Ectodermal cell (in vitro differentiated cells): ENCODE measurements around the gene TXNDC17.
"Not testable (repeated sequence)": the region's sequence is repeated elsewhere in the genome, so short reads cannot be mapped to it uniquely, and the experiment has no call there.

Experiments
- H3K27ac ChIP-seq: 2 replicates; pipeline ENCODE4 v1.7.0; 2013; ENCODE audit warnings: mild to moderate bottlenecking, low read depth, low read length; ENCODE audit not compliant: insufficient read depth, poor library complexity, severe bottlenecking
- H3K27me3 ChIP-seq: 2 replicates; pipeline ENCODE4 v1.7.0; 2013; ENCODE audit warnings: mild to moderate bottlenecking, low read length; ENCODE audit not compliant: insufficient read depth, control insufficient read depth, poor library complexity, severe bottlenecking
- H3K36me3 ChIP-seq: one replicate; pipeline ENCODE4 v1.7.0; 2013; ENCODE audit warnings: low read length; ENCODE audit not compliant: control insufficient read depth, insufficient read depth
- H3K4me1 ChIP-seq: one replicate; pipeline ENCODE4 v1.7.0; 2013; ENCODE audit warnings: low read length; ENCODE audit not compliant: control insufficient read depth, insufficient read depth
- H3K4me3 ChIP-seq: 2 replicates; pipeline ENCODE4 v1.7.0; 2013; ENCODE audit warnings: low read depth, low read length, control low read depth; ENCODE audit not compliant: insufficient read depth
- H3K9me3 ChIP-seq: 2 replicates; pipeline ENCODE4 v1.7.0; 2013; ENCODE audit warnings: mild to moderate bottlenecking, low read length, moderate library complexity; ENCODE audit not compliant: control insufficient read depth
- WGBS, 2 experiments: methylation state at CpG; one replicate each; pipeline ENCODE4 v1.1.7; 2013; ENCODE audit warnings: missing lambda C conversion rate in 2 of 2; 5-methylcytosine and 5-hydroxymethylcytosine counted together

Gene TXNDC17

DNA sequence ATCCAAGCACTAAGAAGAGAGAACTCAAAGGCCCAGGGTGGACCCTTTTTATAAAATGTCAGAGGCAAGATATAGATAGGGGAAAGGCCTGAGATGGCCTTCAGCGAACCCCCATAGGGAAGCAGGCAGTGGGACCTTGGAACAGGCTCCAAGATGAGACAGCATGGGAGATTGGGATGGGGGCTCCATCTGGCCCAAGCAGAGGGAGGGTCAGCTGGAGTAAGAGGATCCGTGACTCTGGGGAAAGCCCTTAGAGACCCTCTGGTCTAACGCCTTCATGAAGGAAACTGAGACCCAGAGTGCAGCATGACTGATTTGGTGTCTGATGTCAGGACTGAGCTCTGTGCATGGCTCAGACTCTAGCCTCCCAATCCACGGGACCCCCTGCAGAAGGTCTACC, 41.5 kb downstream of the TXNDC17 start:
- 93 to 96% methylated on average over 4 of the region's 4 CpGs for WGBS, 2 experiments
- Histone ChIP-seq H3K4me3 (no peak overlapping the region), H3K4me1 (peaks cover 6% of the 10 kb centered on the region), H3K27ac (no peak overlapping the region), H3K27me3 (no peaks in the 10 kb centered on the region), H3K9me3 (no peaks in the 10 kb centered on the region), H3K36me3 (no peaks in the 10 kb centered on the region)

DNA sequence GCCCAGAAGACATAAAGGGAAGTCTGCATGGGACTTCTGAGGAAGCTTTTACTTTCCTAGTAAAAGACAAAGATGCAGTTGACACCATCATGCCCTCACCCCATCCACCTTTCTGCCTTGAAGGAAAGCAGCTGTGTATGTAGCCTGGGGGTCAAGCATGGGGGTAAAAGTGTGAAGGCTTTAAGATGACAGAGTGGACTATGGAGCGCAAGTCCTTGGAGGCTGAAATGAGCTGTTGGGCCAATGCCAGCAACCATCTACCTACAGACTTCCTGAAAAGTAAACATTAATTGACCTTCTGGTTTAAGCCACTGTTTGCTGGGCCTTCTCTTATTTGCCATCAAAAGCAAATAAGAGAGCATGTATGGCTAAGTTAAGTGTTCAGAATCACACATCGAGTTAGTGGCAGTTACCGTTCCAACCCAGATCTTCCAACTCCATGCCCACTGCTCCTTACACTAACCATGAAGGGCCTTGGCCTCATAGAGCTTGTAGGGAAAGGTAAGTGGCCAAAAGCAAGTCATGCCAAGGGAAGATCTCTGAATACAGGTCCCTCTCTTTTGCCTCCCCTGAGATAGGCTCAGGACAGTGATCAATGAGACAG, 42.3 kb downstream of the TXNDC17 start:
- peaks cover 6% of the 10 kb centered on the region for H3K4me1 ChIP-seq
- no peak overlapping the region for H3K27ac ChIP-seq
- H3K27me3 ChIP-seq = no peaks in the 10 kb centered on the region
- H3K4me3 ChIP-seq = no peak overlapping the region
- 97 to 98% methylated on average over 3 of the region's 3 CpGs for WGBS, 2 experiments
- no peaks in the 10 kb centered on the region for H3K9me3 ChIP-seq
- H3K36me3 ChIP-seq = no peaks in the 10 kb centered on the region

DNA sequence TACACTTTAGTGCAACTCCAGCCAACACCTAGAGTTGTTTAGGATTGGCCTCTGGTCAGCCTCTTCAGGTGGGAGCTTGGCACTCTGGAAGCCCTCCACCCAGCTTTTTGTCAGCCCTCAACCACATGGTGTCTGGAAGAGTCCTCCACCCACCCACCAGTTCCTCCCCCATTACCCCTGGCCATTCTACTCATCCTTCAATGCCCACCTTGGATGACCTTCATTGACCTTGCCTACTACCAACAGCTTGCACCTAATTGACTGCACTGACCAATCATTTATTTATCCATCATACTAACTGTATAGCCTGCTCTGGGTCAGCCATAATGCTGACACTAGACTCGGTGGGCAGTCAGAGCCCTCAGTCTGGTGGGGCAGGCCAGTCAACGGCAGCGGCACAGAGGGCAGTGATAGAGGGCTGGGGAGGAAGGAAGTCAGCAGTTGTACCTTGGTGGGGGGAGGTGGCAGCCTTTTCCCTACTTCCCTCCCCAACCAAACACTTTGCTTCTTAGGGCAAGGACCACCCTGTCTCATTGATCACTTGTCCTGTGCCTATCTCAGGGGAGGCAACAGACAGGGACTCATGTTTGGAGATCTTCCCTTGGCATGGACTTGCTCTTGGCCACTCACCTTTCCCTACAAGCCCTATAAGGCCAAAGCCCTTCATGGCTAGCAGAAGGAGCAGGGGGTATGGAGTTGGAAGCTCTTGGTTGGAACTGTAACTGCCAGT, 43.0 kb downstream of the TXNDC17 start:
- 98% methylated on average over 3 of the region's 3 CpGs for WGBS, 2 experiments
- H3K4me3 ChIP-seq = no peak overlapping the region
- no peaks in the 10 kb centered on the region for H3K9me3 ChIP-seq
- H3K36me3 ChIP-seq = no peaks in the 10 kb centered on the region
- no peak overlapping the region for H3K27ac ChIP-seq
- H3K4me1 ChIP-seq = peaks cover 6% of the 10 kb centered on the region
- no peaks in the 10 kb centered on the region for H3K27me3 ChIP-seq

DNA sequence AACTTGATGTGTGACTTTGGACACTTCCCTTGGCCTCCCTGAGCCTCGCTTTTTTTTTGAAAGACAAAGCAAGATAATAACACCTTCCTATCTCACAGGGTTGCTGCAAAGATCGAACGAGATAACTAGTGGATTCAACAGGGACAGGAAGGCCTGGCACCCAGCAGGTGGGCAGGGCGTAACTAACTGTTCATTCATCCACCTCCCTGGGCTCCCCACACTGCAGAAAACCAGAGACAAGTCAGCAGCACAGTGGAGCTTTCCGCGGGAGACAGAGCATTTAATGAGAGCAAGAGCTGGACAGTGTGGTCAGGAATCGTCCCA, 43.6 kb downstream of the TXNDC17 start:
- Histone ChIP-seq H3K9me3 (no peaks in the 10 kb centered on the region), H3K27ac (no peak overlapping the region), H3K4me1 (peaks cover 6% of the 10 kb centered on the region), H3K4me3 (no peak overlapping the region), H3K27me3 (no peaks in the 10 kb centered on the region), H3K36me3 (no peaks in the 10 kb centered on the region)
- 76 to 80% methylated on average over 7 of the region's 7 CpGs for WGBS, 2 experiments

DNA sequence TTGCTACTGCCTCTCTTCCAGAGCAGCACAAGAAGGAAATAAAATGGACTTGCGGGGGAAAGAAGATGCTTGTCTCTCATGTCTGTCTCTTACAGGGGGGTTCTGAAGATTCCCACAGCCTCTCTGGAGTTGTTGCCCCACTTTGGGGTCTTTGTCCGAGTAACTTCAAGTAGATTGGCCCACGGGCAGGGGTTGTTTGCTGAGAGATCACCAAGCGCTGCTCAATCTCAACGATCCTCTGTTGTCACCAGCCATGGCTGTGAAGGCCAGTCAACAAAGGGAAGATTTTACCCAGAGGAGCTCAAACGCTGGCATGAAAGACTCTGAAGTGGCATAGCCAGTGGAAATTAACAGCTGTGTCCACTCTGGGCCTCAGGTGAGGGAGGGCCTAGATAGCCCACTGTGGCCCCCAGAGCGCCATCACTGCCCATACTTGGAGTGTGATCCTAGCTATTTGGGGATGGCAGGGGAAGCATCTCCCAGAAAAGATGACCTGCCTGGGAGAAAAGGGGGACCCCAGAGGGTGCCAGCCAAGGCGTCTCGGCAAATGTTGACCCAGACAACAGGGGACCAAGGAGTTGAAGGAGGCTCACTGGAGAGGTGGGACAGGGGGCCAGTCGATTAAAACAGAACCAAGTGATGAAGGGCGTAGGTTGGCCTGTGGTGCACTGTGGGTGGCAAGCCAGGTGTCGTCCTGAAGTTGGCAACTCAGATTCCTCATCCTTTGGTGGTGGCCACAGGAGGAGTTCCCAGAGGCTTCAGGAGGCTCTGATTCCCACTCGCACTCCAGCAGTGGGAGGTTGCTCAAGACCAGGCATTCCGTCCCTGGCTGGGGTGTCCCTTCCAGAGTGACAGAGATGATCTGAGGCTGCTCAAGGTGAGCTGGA, 44.3 kb downstream of the TXNDC17 start:
- no peak overlapping the region for H3K27ac ChIP-seq
- H3K27me3 ChIP-seq = no peaks in the 10 kb centered on the region
- peaks cover 6% of the 10 kb centered on the region for H3K4me1 ChIP-seq
- H3K9me3 ChIP-seq = no peaks in the 10 kb centered on the region
- no peak overlapping the region for H3K4me3 ChIP-seq
- WGBS, 2 experiments = 92% methylated on average over 14 of the region's 14 CpGs
- H3K36me3 ChIP-seq = no peaks in the 10 kb centered on the region

DNA sequence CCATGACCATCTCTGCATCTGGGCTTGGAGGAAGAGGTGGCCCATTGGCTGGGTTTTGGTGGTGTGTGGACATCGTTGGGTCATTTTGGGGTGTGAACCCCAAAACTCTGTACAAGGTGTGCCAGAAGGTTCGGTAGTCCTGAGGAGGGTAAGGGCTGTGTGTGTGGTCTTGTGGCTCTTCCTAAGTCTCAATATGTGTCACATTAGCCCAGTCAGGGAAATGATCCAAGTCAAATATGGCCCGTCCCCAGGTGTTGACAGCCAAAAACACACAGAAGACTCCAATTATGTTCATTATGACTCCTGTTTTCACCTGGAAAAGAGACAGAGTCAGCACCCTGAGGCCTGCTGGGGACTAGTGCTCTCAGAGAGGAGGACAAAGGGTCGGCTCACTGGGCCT, 45.2 kb downstream of the TXNDC17 start:
- no peak overlapping the region for H3K27ac ChIP-seq
- WGBS, 2 experiments = 88 to 91% methylated on average over 4 of the region's 4 CpGs
- H3K27me3 ChIP-seq = no peaks in the 10 kb centered on the region
- peaks cover 6% of the 10 kb centered on the region for H3K4me1 ChIP-seq
- no peaks in the 10 kb centered on the region for H3K36me3 ChIP-seq
- no peak overlapping the region for H3K4me3 ChIP-seq
- no peaks in the 10 kb centered on the region for H3K9me3 ChIP-seq

DNA sequence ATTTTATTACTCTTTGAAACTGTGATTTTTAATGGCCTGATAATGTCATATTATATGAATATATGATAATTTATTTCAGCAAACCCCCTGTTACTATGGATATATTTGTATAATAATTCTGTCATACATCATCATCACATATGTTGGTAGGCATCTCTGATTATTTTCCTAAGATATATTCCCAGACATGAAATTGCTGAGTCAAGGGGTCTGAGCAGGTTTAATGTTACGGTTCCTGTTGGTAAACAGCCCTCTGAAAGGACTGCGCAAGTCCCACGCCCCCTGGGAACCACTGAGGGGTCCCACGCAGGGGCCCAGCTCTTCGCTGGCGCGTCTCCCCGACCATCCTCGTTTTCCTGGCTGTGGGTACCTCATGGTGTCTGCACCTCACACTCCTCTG, 48.1 kb downstream of the TXNDC17 start:
- Histone ChIP-seq H3K36me3 (no peaks in the 10 kb centered on the region), H3K4me3 (no peak overlapping the region), H3K27me3 (no peaks in the 10 kb centered on the region), H3K4me1 (peaks cover 6% of the 10 kb centered on the region), H3K9me3 (no peaks in the 10 kb centered on the region), H3K27ac (no peak overlapping the region)
- WGBS, 2 experiments = 87 to 92% methylated on average over 9 of the region's 9 CpGs

DNA sequence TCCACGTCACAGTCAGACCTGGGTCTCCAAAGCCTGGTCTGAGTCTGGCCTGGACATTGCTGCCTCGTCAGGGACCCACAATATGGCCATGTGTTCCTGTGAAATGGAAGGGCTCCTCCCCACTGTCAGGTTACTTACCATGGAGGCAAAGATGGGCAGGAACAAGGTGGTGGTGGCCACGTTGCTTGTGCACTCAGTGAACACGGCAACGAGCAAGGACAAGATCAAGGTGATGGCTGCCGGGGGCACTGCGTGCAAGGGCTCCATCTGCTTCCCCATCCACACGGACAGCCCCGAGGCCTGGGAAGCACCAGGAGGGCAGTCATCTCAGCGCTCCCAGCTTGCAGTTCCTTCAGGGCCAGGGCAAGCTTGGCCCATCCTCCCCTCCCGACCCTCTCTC, 49.8 kb downstream of the TXNDC17 start:
- no peak overlapping the region for H3K4me3 ChIP-seq
- H3K27me3 ChIP-seq = no peaks in the 10 kb centered on the region
- H3K9me3 ChIP-seq = no peaks in the 10 kb centered on the region
- H3K36me3 ChIP-seq = no peaks in the 10 kb centered on the region
- WGBS, 2 experiments = 88 to 90% methylated on average over 11 of the region's 11 CpGs
- no peak overlapping the region for H3K27ac ChIP-seq
- no peaks in the 10 kb centered on the region for H3K4me1 ChIP-seq

DNA sequence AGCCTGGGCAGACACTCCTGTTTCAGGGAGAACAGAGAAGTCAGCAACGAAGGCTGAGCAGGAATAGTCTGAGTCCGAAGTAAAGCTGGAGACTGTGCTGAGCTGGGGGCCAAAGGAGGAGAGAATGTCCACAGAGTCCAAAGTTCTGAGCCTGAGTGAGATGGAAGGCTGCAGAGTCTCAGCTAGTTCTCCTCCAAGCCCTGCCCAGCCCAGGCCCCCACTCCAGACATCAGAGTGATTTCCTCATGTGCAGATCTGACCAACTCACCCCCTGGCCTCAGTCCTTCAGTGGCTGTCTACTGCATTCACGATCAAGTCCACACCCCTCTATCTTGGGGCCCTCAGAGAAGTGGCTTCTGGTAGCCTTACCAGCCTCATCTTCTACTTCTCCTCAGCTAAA, 50.7 kb downstream of the TXNDC17 start:
- no peaks in the 10 kb centered on the region for H3K27me3 ChIP-seq
- no peaks in the 10 kb centered on the region for H3K9me3 ChIP-seq
- H3K4me3 ChIP-seq = no peak overlapping the region
- no peaks in the 10 kb centered on the region for H3K4me1 ChIP-seq
- H3K36me3 ChIP-seq = no peaks in the 10 kb centered on the region
- 89 to 90% methylated on average over 3 of the region's 3 CpGs for WGBS, 2 experiments
- H3K27ac ChIP-seq = no peak overlapping the region

DNA sequence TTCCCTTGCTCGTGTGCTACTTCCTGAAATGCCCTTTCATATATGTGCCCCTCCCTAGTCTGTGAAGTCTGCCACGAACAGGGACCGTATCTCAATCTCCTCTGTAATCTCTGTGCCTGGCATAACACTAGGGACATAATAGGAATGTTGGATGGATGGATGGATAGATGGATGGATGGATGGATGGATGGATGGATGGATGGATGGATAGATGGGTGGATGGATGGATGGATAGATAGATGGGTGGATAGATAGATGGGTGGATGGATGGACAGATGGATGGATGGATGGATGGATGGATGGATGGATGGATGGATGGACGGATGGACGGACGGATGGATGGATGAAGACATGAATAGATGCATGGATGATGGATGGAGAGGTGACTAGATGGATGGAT, 51.1 kb downstream of the TXNDC17 start:
- not testable (repeated sequence) for H3K36me3 ChIP-seq, H3K9me3 ChIP-seq, H3K27ac ChIP-seq, H3K27me3 ChIP-seq, H3K4me1 ChIP-seq, H3K4me3 ChIP-seq
- 89 to 95% methylated on average over 6 of the region's 6 CpGs for WGBS, 2 experiments
